GM12891 (cell line): Measurements from ENCODE around the gene LIPT1.
"Not testable (repeated sequence)": the region's sequence is repeated elsewhere in the genome, so short reads cannot be mapped to it uniquely, and the experiment has no call there.

ENCODE experiments used
- DNase-seq: peaks from one replicate; pipeline ENCODE4 v3.0.0; 2011; ENCODE audit warnings: low spot score; ENCODE audit not compliant: insufficient read length
- FAIRE-seq: peaks from 2 replicates; lab custom pipeline; 2011; peaks lifted over from hg19 to GRCh38; lab: Jason Lieb, UNC
- PAX5 ChIP-seq: IDR thresholded peaks from 2 replicates; pipeline ENCODE4 v1.6.1; 2011; ENCODE audit warnings: low read length, moderate library complexity, mild to moderate bottlenecking; ENCODE audit not compliant: insufficient read depth, severe bottlenecking
- POLR2A ChIP-seq: IDR thresholded peaks from 2 replicates; pipeline ENCODE4 v1.6.1; 2011; ENCODE audit warnings: low read depth, low read length, control low read depth
- POLR2AphosphoS5 ChIP-seq: IDR thresholded peaks from 2 replicates; pipeline ENCODE4 v1.6.1; 2011; ENCODE audit warnings: low read depth, low read length, control low read depth
- POU2F2 ChIP-seq: IDR thresholded peaks from 2 replicates; pipeline ENCODE4 v1.6.1; 2011; ENCODE audit warnings: low read depth, mild to moderate bottlenecking, control low read depth, low read length, moderate library complexity
- SPI1 ChIP-seq: IDR thresholded peaks from 2 replicates; pipeline ENCODE4 v1.6.1; 2011; ENCODE audit warnings: low read depth, low read length, control low read depth
- TAF1 ChIP-seq: IDR thresholded peaks from 2 replicates; pipeline ENCODE4 v1.6.1; 2011; ENCODE audit warnings: low read depth, low read length, control low read depth

Gene LIPT1

GRCh38 chr2:99169534-99169933, 14.8 kb downstream of the LIPT1 start:
- DNase-seq = no peak
- peak; percentile 39; the same call in 1 of the 2 replicates for TF ChIP-seq SPI1
- TF ChIP-seq POLR2A = no peak
- no peak for FAIRE-seq

DNA sequence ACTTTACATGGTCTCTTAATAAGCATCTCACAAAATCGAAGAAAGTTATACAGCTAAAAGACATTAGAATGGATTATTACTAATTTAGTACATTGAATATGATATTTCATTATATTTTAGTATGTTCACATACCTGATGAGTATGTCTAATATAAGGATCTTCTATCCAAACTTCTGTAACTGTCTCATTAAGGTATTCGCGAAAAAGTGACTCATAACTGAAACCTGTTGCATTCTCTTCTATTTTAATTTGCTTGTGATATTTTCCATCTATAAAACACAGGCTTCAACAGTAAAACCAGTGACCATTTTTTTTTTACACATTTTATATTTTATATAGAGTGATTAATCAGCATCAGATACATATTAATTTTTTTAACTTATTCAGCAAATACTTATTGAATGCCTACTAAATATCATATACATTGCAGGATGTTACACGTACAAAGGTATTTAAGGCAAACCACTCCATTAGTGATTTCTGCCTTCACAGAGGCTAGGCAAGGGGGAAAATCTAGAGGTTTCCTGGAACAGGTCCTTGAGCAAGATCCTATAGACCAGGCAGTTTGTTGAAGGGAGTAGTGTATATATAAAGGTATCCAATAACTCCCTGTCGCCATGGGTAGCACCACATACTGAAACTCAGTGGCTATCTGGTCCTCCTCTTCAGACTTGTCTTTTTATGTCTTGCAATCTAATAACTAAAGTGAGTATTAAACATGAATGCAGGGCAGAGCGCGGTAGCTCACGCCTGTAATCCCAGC, 16.8 kb downstream of the LIPT1 start:
- no peak for FAIRE-seq
- TF ChIP-seq TAF1 (no peak), POLR2AphosphoS5 (no peak), POU2F2 (no peak), SPI1 (no peak), PAX5 (no peak), POLR2A (no peak)
- DNase-seq = no peak

GRCh38 chr2:99180755-99181623, 26.2 kb downstream of the LIPT1 start, which contains the start of the genes MITD1 and MRPL30:
Gene MITD1, minus strand, starts transcription at chr2:99181058. Its CDS starts 77 bp downstream, at chr2:99180981.
Gene MRPL30, plus strand, starts transcription at chr2:99181184. Its CDS starts 5,020 bp downstream, at chr2:99186204.
- FAIRE-seq (peak; percentile 90), DNase-seq (peak; percentile 65)
- TF ChIP-seq PAX5 (no peak), SPI1 (0 out of 2 replicates have a peak, but pooled peaks have one; percentile 18), TAF1 (peak; percentile 98), POLR2A (peak; percentile 87), POLR2AphosphoS5 (peak; percentile 90), POU2F2 (peak; percentile 81; the same call in 1 of the 2 replicates)

- DNase-seq (no peak), FAIRE-seq (no peak)
- TF ChIP-seq POLR2AphosphoS5 (no peak), POU2F2 (no peak), TAF1 (no peak), PAX5 (no peak), POLR2A (no peak), SPI1 (no peak)
These were observed 26.8 kb downstream of the LIPT1 start for GRCh38 chr2:99181624-99182000.

DNA sequence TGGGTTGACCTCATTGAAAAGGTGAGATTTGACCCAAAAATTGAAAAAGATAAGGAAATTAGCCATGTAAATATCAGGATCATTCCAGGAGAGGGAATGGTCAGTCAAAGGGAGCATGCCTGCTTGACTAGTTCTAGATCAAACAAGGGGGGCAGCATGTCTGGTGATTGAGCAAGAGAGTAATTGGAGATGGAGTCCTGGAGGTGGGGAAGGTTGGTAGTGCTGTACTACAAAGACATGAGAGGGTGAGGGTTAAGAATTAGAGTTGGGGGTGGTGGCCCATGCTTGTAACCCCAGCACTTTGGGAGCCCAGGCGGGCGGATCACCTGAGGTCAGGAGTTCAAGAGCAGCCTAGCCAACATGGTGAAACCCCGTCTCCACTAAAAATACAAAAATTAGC, 28.3 kb downstream of the LIPT1 start:
- FAIRE-seq (no peak), DNase-seq (no peak)
- TF ChIP-seq POU2F2 (no peak), POLR2AphosphoS5 (no peak), SPI1 (no peak), PAX5 (no peak), TAF1 (no peak), POLR2A (no peak)

DNA sequence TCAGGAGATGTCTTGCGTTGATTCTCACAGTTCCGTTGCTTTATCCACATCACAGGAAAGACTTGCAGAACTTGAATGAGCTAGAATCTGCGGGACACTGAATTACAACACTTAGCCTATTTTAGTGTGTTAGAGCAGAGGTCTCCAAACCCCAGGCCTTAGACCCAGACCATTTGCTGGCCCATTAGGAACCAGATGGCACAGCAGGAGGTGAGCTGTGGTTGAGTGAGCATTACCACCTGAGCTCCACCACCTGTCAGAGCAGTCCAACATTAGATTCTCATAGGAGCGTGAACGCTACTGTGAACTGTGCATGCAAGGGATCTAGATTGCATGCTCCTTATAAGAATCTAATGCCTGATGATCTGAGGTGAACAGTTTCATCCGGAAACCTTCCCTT, 30.0 kb downstream of the LIPT1 start:
- DNase-seq (no peak), FAIRE-seq (no peak)
- TF ChIP-seq POU2F2 = no peak
- TF ChIP-seq POLR2AphosphoS5 = no peak
- TF ChIP-seq POLR2A = no peak
- no peak for TF ChIP-seq SPI1
- no peak for TF ChIP-seq TAF1
- TF ChIP-seq PAX5 = no peak

DNA sequence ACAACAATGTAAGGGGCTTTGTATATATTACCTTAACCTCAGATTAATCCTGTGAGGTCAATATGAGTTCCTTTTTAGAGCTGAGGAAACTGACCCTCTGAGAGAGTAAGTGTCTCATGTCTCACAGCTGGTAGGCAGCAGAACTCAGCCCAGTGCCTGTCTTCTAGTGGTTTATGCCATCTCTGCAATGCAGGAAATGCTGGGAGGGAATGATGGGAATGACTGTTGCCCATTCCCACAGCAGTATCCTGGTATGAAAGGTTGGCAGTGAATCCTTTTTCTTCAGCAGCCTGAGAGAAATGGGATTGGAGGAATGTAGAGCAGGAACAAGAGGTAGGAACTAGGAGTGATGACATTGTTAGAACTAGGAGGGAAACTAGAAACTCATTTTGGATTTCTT, 32.2 kb downstream of the LIPT1 start:
- DNase-seq (no peak), FAIRE-seq (no peak)
- TF ChIP-seq TAF1 (no peak), PAX5 (no peak), SPI1 (no peak), POU2F2 (no peak), POLR2A (no peak), POLR2AphosphoS5 (no peak)

GRCh38 chr2:99188357-99188756, 33.6 kb downstream of the LIPT1 start:
- no peak for TF ChIP-seq TAF1
- no peak for TF ChIP-seq POU2F2
- no peak for TF ChIP-seq POLR2A
- TF ChIP-seq PAX5 = no peak
- TF ChIP-seq POLR2AphosphoS5 = no peak
- TF ChIP-seq SPI1 = no peak
- DNase-seq = no peak
- FAIRE-seq = no peak

- DNase-seq = no peak
- no peak for FAIRE-seq
- TF ChIP-seq POU2F2 (no peak), TAF1 (no peak), SPI1 (no peak), PAX5 (no peak), POLR2A (no peak)
These were observed 35.8 kb downstream of the LIPT1 start for GRCh38 chr2:99190548-99190947.

DNA sequence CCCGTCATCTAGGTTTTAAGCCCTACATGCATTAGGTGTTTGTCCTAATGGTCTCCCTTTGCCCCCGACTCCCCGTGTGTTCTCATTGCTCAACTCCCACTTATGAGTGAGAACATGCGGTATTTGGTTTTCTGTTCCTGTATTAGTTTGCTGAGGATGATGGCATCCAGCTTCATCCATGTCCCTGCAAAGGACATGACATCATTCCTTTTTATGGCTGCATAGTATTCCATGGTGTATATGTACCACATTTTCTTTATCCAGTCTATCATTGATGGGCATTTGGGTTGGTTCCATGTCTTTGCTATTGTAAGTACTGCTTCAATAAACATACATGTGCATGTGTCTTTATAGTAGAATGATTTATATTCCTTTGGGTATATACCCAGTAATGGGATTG, 37.6 kb downstream of the LIPT1 start:
- not testable (repeated sequence) for DNase-seq, FAIRE-seq
